NCI-H2029 treated with DMSO at 0.1 percent for 48 hours (cell line): Measurements from ENCODE around the gene CYP21A2.

ENCODE experiments used
- DNase-seq: peaks from one replicate; lab custom pipeline; 2025; lab: John Stamatoyannopoulos, UW

Gene CYP21A2

DNA sequence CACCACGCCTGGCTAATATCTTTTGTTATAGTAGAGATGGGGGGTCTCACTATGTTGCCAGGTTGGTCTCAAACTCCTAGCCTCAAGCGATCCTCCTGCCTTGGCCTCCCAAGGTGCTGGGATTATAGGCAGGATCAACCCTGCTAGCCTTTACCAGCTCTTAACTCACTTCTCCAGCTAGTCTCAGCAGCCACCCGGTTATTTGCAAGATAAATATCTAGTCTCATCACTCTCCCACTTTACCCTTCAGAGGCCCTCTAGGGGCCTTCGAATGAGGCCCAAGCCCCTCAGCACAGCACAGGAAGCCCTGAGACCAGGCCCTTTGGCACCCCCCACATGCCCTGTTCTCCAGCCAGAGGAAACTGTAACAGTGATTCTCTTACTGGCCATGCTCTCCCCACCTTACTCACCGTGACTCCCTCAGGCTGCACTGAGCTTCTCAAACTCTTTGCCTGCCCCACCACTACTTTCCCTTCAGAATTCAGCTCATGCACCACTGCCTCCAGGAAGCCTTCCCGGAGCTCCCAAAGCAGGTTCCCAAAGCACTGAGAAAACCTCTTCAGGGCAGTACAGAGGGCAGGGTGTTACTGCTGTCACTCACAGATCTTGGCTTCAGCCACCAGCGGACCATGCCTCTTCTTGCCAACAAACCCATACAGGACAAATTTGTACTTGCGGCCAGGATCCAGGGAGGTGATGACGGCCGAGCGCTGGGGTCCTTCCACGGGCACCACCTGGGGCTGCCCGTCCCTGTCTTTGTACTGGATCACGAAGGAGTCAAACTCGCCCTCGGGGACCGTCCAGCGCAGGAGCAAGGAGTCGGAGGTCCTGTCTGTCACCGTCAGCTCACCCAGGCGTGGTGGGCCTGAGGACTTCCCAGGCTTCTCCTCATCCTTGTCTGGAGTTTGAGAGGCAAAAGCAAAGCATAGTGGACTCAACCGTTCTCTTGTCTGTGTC, 45.9 kb downstream of the CYP21A2 start:
- no peak for DNase-seq

DNA sequence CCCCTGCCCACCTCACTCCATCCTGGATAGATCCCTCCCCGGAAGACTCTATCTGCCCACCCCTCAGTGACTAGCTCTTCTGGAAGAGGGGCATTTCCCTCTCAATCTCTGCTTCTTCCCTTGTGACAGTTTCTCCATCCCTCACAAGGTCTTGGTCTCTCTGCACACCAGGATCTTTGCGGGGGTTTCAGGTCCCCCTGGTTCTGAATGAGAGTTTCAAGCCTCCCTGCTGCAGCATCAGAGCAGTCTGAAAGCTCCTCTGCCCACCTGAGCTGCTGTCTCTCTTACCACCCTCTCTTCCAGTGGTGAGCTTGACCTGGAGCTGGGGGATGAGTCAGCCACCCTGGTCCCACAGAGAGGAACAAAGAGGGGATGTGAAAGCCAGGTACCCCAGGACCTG, 46.6 kb downstream of the CYP21A2 start:
- DNase-seq = no peak

DNA sequence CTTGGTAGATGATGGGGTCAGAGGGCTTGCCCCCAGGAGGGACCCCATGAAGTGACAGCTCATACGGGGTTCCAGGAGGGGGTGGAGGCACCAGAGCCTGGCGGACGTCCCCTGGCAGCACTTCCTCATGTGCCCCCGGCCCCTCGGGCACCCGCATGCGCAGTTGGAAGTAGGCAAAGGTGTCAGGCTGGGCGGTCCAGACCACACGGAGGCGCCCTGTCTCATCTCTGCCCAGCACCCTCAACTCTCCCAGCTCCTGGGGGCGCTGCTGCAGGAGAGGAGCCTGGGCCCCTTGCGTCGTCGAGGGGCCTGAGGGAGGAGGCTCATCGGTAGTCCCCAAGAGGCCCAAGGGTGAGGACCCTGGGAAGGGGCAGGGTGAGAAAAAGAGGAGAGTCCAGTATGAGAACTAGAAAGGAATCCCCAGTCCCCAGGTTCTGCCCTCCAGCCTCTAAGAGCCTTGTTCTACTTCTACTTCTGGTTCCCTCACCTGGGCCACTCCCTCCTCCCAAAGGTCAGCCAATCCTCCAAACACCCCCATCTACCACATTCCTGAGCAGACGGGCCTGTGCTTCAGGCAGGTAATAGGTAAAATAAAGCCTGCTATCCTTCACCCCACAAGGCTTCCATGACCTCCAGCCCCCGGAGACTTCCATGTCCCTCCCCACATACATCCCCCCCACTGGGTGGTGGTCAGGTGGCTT, 47.7 kb downstream of the CYP21A2 start:
- no peak for DNase-seq

GRCh38 chr6:32086661-32087573, 48.7 kb downstream of the CYP21A2 start:
- DNase-seq = no peak

- no peak for DNase-seq
Observed at GRCh38 chr6:32087574-32088486, 49.6 kb downstream of the CYP21A2 start.

DNA sequence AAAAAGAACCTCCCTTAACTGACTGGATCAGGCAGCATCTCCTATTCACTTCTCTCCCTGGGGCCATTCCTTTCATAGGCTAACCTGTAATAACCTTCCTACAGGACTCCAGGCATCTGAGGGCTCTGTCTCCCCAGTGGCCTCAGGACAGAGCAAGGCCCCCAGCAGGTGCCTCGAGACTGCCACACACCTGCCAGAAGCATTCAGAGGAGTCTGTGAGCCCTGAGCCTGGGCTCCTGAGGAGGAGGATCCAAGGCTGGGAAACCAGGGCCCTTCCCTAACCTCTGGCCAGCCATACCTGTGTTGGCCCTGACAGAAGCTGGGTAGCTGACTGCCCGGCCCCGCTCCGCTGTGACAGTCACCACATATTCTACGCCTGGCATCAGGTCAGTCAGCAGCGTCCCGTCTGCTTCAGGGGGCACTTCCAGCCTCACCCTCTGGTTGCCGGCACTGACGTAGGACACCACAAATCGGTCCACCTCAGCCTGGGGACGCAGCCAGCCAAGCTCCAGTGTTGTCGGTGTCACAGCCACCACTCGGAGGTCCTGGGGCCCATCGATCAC, 50.4 kb downstream of the CYP21A2 start:
- no peak for DNase-seq

DNA sequence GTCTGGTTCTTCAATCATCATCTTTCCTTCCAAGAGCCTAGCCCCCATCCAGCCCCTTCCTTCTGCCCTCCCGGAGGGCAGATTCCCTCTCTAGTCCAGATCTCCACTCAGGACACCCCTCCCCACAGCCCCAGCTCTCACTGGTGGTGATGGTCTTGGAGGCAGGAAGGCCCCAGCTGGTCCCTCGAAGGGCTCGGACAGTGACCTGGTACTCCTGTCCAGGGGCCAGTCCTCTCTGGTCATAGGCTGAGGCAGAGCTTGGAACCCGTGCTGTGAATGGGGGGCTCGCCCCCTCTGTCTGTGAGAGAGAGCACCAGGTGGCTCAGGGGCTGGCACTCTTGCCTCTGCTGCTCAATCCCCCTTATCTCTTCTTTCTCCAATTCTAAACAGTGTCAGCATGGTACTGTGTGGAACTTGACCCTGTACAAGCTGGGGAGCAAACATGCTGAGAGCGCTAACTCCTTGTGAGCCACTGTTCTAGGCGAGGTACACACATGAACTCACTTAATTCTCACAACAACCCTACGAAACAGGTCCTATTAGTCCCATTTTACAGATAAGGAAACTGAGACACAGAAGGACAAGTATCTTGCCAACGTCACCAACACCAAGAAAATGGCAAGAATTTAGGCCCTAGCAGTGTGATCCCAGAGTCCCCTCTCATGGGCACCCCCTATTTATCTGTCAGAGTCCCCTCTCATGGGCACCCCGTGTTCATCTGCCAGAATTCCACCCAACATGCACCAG, 51.0 kb downstream of the CYP21A2 start:
- no peak for DNase-seq
